ENCODE results near the gene NBEAL2. TPM values are rescaled to one million over a fixed set of nuclear protein-coding genes. Genes with fewer than 3 reads are reported as not detected.

Gene NBEAL2
- total RNA-seq, 1 donor: 4.3 TPM

DNA sequence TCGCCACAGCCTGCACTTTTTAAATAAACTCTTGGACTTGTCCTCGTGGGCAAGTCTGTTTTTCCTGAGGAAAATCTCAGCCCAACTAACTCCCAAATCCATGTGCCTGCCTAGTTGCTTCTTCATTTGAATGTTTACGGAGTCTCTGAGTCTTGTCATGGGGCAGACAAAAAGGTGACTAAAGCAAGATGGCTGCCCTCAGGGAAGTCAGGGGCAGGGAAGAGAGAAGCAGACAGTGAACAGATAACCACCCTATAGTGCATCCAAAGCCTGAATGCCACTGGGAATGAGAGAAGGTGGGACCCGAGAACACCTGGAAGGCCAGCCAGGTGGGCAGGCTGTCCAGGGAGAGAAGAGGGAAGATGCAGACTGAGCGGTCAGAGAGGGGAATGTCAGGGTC is 24.3 kb upstream of the NBEAL2 start:
- Histone ChIP-seq H3K36me3 (ENCODE audit: insufficient read depth, low read length) (peaks cover 4% of the 10 kb centered on the region), H4K20me1 (ENCODE audit: insufficient read depth, low read length) (peaks cover 81% of the 10 kb centered on the region), H3K9me3 (ENCODE audit: low read depth, low read length) (no peaks in the 10 kb centered on the region), H3K27ac (ENCODE audit: low read depth, low read length) (no peak overlapping the region), H3K79me2 (ENCODE audit: insufficient read depth, low read length) (peaks cover 96% of the 10 kb centered on the region), H3K27me3 (ENCODE audit: insufficient read depth, low read length) (no peaks in the 10 kb centered on the region), H3K4me3 (ENCODE audit: insufficient read depth, low read length) (no peak overlapping the region), H3K4me2 (ENCODE audit: insufficient read depth, low read length) (no peak overlapping the region), H2AFZ (ENCODE audit: low read length) (no peak overlapping the region), H3K4me1 (ENCODE audit: insufficient read depth, low read length) (peaks cover 5% of the 10 kb centered on the region)
- DNase-seq (ENCODE audit: insufficient read length, low spot score, missing footprints): no peak
- TF ChIP-seq CTCF (IDR thresholded peaks at IDR 0.05; ENCODE audit: extremely low read depth, low read depth, low read length): no peak

- H2AFZ ChIP-seq (ENCODE audit: low read length): no peak overlapping the region
- no peaks in the 10 kb centered on the region for H3K9me3 ChIP-seq (ENCODE audit: low read depth, low read length)
- no peak overlapping the region for H3K27ac ChIP-seq (ENCODE audit: low read depth, low read length)
- no peaks in the 10 kb centered on the region for H3K27me3 ChIP-seq (ENCODE audit: insufficient read depth, low read length)
- H3K4me1 ChIP-seq (ENCODE audit: insufficient read depth, low read length): peaks cover 9% of the 10 kb centered on the region
- H3K79me2 ChIP-seq (ENCODE audit: insufficient read depth, low read length): peaks cover 96% of the 10 kb centered on the region
- no peak for DNase-seq (ENCODE audit: insufficient read length, low spot score, missing footprints)
- H4K20me1 ChIP-seq (ENCODE audit: insufficient read depth, low read length): peaks cover 82% of the 10 kb centered on the region
- H3K4me3 ChIP-seq (ENCODE audit: insufficient read depth, low read length): no peak overlapping the region
- TF ChIP-seq CTCF (IDR thresholded peaks at IDR 0.05; ENCODE audit: extremely low read depth, low read depth, low read length): no peak
- H3K4me2 ChIP-seq (ENCODE audit: insufficient read depth, low read length): no peak overlapping the region
- H3K36me3 ChIP-seq (ENCODE audit: insufficient read depth, low read length): peaks cover 4% of the 10 kb centered on the region
These were observed 23.6 kb upstream of the NBEAL2 start for GRCh38 chr3:46955801-46956259.

DNA sequence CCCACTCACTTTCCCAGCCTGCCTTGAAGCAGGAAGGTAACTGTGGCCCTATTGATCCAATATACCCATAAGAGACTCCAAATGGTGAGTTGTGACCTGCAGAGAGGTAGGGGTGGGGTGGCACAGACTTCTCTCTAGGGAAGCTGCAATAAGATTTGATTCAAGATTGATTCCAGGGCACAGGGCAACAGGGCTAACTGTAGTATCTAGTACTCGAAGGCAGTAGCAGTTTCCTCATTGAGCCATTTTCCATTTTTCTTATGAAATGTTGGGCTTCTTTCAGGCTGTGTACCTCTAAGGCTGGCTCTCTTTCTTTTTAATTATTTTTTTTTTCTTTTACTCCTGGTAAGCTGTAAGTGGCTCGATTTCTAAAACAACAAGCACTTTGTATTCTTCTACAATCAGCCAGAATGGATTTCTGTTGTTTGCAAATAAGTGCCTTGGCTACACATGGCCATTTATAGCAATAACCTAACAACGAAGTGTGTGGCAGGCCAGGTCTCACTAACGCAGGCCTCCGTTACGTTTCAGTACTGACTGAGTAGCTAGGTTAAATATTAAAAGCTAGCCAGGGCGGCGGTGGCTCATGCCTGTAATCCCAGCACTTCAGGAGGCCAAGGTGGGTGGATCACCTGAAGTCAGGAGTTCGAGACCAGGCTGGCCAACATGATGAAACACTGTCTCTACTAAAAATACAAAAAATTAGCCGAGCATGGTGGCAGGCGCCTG is 22.2 kb upstream of the NBEAL2 start:
- TF ChIP-seq CTCF (IDR thresholded peaks at IDR 0.05; ENCODE audit: extremely low read depth, low read depth, low read length): no peak
- no peaks in the 10 kb centered on the region for H3K27me3 ChIP-seq (ENCODE audit: insufficient read depth, low read length)
- DNase-seq (ENCODE audit: insufficient read length, low spot score, missing footprints): no peak
- peaks cover 97% of the 10 kb centered on the region for H3K79me2 ChIP-seq (ENCODE audit: insufficient read depth, low read length)
- no peak overlapping the region for H3K27ac ChIP-seq (ENCODE audit: low read depth, low read length)
- no peaks in the 10 kb centered on the region for H3K9me3 ChIP-seq (ENCODE audit: low read depth, low read length)
- no peak overlapping the region for H3K4me2 ChIP-seq (ENCODE audit: insufficient read depth, low read length)
- H3K36me3 ChIP-seq (ENCODE audit: insufficient read depth, low read length): peaks cover 4% of the 10 kb centered on the region
- peaks cover 84% of the 10 kb centered on the region for H4K20me1 ChIP-seq (ENCODE audit: insufficient read depth, low read length)
- H3K4me3 ChIP-seq (ENCODE audit: insufficient read depth, low read length): no peak overlapping the region
- no peak overlapping the region for H2AFZ ChIP-seq (ENCODE audit: low read length)
- peaks cover 9% of the 10 kb centered on the region for H3K4me1 ChIP-seq (ENCODE audit: insufficient read depth, low read length)

- Histone ChIP-seq H3K4me1 (ENCODE audit: insufficient read depth, low read length) (peaks cover 9% of the 10 kb centered on the region), H2AFZ (ENCODE audit: low read length) (no peak overlapping the region), H3K9me3 (ENCODE audit: low read depth, low read length) (no peaks in the 10 kb centered on the region), H3K36me3 (ENCODE audit: insufficient read depth, low read length) (peaks cover 4% of the 10 kb centered on the region), H4K20me1 (ENCODE audit: insufficient read depth, low read length) (peaks cover 79% of the 10 kb centered on the region), H3K4me2 (ENCODE audit: insufficient read depth, low read length) (no peak overlapping the region), H3K79me2 (ENCODE audit: insufficient read depth, low read length) (peaks cover 93% of the 10 kb centered on the region), H3K27me3 (ENCODE audit: insufficient read depth, low read length) (no peaks in the 10 kb centered on the region), H3K4me3 (ENCODE audit: insufficient read depth, low read length) (no peak overlapping the region), H3K27ac (ENCODE audit: low read depth, low read length) (no peak overlapping the region)
- DNase-seq (ENCODE audit: insufficient read length, low spot score, missing footprints): no peak
- TF ChIP-seq CTCF (IDR thresholded peaks at IDR 0.05; ENCODE audit: extremely low read depth, low read depth, low read length): no peak
These were observed 20.9 kb upstream of the NBEAL2 start for GRCh38 chr3:46958467-46959160.
